IPS-NIHi7 (cell line): Measurements from ENCODE around the gene CLEC2D.
"Not testable (repeated sequence)": the region's sequence is repeated elsewhere in the genome, so short reads cannot be mapped to it uniquely, and the experiment has no call there.

ENCODE experiments used
- DNase-seq: peaks from one replicate; pipeline ENCODE4 v3.0.0; 2012; ENCODE audit warnings: mixed read lengths; ENCODE audit errors: extremely low spot score

The CLEC2D gene

DNA sequence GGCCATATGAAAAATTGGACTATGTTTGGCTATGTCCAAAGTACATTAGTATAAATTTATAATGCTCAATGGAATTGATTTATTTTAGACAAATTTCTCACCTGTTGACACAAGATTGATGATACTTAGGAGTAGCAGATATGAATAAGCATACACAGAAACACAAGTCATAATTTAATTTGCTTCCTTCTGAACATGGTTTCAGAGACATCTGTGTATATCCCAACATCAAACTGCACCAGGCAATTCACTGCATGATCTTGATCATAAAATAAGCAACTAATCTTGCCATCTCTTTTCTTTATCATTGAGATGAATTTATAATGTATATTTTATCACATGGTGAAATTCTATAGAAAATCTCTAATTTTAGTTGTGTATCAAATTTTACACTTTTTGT, 59.6 kb downstream of the CLEC2D start:
- DNase-seq, result no peak

DNA sequence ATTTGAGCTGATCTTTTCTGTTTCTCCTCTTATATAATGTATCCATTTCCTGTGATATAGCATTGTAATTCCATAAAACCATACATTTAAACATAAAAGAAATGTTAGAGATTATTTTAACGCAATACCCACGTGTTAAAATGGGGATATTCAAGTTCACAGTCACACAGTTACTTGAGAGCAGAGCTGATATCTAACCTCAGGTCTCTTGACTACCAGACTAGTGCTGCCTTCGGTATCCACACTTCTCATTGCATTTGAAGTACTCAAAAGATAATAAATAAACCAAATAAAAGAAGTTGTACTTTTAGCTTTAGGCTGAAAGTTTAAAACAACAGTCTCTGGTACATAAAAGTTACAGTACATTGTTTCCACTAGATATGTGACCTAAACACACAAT, 60.5 kb downstream of the CLEC2D start:
- DNase-seq, result no peak

DNA sequence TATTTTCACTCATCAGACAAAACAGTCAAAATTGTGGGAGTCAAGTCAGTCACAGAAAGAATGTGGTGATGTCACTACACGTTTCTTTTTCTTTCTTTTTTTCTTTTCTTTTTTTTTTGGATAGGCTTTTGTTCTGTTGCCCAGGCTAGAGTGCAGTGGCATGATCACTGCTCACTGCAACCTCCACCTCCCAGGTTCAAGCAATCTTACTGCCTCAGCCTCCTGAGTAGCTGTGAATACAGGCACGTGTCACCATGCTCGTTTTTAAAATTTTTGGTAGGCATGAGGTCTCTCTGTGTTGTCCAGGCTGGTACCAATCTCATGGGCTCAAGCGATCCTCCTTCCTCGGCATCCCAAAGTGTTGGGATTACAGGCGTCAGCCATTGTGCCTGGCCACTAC, 61.1 kb downstream of the CLEC2D start:
- DNase-seq, result no peak

DNA sequence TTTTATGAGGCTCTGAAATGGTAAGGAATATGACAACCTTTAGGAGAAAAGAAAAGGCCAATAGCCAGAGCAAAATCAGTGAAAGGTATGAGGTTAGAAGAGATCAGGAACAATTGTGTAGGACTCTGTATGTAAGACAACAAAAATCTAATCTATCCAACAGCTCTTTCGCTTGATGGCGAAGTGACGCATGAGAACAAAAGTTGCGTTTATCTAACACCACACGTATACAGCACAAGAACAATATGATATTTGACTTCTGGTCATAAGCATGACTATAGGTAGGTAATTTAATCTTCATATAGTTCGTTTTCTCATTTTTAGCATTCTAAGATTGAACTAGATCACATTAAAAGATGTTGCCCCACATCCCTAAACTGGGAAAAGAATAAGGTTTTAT, 61.9 kb downstream of the CLEC2D start:
- no peak for DNase-seq

DNA sequence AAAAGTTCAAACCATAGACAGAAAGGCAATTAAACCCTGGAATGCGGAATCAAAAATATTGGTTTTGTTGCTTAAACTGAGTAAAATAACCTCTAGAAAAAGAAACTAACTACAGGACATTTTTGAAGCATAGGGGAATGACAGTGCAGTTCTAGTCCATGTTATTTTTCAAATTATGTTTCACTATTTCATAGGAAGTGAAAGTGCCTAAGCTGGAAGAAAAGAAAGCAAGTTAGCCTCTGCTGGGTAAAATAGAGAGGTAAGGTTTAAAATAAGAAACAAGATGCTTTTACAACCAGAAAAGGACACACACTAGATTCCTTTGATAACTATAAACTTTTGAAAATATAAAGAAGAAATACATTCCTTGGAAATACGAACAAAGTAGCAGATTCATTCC, 62.3 kb downstream of the CLEC2D start:
- DNase-seq, result no peak

DNA sequence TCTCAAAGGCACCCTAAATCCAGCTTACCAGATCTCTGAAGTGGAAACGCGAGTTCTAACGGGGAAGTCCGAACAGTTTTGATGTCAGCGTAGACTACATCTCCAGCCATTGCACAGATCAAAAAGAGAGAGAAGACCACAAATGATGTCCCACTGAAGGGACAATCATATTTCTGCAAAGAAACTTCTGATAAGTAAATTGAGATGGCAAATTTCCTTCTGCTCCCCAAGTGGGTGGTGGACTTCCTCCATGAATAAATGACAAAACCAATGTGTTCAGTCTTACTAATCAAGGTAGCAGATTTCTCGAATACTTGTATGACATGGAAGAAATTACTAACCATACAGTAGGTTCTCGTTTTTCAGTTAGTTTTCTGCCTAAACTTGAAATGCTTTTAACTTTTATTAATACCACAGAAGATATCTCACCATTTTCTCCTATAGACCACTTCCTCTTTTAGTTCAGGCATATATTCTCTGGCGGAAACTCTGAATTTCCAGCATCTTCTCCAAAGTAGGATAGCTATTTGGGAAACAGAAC, 63.5 kb downstream of the CLEC2D start, which contains the start of gene CLECL1:
Gene CLECL1, minus strand, starts transcription at position 177 of the 541 bp plus-strand sequence.
- DNase-seq, result no peak

DNA sequence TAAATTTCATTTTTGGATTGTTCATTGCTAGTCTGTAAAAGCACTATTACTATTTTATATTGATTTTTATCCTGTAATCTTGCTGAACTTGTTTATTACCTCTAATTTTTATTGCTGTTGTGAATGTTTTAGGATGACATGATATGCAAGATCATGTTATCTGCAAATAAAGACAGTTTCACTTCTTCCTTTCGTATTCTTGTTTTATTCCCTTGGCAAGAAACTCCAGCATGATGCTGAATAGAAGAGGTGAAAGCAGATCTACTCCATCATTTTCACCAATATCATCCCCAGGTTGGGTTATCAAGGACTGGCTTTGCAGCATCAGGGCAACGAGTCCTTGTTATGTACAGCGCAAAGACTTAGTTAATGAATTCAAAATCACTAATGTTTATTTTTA, 66.1 kb downstream of the CLEC2D start:
- DNase-seq, result no peak

DNA sequence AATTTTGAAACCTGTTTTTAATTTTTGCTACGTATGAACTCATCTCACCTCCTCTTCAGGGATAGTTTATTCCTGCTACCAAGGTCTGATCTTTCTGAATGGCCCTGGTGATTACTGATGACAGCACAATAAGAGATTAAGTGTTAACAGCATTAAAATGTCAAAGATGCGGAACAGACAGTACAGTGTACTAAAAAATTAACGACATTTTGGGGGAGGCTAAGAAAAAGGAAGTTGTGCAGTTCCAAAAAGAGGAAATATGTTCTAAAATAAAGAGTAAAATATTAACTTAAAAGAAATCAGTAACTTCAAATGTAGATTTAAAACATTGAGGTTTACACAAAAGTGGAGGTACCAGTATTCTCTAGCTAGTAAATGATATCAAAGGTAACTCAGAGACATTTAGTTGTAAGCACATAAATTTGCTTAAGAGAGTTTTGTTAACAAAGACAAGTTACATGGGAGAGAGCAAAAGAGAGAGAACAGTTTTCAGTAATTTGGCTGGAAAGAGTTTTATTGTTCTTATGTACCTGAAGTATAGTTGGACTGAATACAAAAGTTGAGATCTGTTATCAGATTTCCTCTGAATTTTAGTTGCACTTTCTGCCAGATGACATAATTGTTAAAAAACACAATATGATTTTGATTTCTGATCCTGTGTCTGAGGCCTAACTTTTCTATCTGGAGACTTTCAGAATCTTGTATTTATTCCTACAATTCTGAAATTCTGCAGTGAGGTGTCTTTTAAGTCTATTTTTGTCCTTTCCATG, 67.6 kb downstream of the CLEC2D start:
- no peak for DNase-seq

DNA sequence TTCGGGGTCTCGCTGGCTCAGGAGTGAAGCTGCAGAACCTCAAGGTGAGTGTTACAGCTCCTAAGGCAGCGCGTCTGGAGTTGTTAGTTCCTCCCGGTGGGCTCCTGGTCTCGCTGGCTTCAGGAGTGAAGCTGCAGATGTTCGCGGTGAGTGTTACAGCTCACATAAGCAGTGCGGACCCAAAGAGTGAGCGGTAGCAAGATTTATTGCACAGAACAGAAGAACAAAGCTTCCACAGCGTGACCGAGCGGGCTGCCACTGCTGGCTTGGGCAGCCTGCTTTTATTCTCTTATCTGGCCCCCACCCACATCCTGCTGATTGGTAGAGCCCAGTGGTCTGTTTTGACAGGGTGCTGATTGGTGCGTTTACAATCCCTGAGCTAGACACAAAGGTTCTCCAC, 69.4 kb downstream of the CLEC2D start:
- not testable (repeated sequence) for DNase-seq

DNA sequence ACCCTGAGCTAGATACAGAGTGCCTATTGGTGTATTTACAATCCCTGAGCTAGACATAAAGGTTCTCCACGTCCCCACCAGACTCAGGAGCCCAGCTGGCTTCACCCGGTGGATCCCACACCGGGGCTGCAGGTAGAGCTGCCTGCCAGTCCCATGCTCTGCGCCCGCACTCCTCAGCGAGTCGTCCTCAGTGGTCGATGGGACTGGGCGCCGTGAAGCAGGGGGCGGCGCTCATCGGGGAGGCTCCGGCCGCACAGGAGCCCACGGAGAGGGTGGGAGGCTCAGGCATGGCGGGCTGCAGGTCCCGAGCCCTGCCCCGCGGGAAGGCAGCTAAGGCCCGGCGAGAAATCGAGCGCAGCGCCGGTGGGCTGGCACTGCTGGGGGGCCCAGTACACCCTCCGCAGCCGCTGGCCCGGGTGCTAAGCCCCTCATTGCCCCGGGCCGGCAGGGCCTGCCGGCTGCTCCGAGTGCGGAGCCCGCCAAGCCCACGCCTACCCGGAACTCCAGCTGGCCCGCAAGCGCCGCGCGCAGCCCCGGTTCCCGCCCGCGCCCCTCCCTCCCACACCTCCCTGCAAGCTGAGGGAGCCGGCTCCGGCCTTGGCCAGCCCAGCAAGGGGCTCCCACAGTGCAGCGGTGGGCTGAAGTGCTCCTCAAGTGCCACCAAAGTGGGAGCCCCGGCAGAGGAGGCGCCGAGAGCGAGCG, 70.0 kb downstream of the CLEC2D start:
- not testable (repeated sequence) for DNase-seq

DNA sequence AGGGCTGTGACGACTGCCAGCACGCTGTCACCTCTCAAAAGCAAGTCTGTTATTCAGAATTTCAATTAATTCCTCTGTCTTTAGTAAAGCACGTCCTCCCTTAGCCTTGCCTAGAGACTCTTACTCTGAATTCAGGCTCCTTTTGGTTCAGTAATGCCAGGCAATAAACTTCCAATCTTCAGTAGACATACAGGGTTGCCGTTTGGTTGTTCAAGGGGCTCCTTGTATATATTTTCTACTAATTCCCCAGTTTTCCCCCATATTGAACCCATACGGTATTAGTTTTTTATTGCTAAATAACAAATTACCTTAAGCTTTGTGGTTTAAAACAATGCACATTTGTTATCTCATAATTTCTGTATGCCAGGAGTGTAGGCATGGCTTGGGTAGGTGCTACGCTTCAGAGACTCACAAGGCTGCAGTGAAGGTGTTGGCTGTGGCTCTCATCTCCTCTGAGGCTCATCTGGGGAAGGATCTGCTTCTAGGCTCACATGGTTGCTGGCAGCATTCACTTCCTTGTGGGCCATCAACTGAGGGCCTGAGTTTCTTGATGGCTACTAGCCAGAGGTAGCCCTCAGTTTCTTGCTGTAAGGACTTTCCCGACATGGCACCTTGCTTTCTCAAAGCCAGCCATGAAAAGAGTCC, 70.7 kb downstream of the CLEC2D start:
- no peak for DNase-seq

DNA sequence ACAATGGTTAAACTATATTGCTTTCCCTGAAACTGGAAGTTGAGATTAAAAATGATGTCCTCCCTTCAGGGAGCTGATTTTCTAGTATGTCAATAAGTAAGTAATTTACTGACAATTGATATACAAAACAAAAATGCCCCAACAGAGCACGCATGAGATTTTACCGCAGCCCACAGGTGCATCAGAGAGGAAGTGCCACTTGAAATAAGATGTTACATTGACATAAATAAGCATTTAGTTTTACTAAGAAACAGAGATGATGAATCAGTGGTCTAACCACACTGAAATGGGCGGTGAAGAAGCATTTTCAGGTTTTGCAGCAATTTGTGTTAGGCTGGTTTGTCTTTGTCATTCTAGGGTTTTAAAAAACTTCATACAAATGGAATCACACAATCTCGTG, 72.2 kb downstream of the CLEC2D start:
- DNase-seq, result no peak

DNA sequence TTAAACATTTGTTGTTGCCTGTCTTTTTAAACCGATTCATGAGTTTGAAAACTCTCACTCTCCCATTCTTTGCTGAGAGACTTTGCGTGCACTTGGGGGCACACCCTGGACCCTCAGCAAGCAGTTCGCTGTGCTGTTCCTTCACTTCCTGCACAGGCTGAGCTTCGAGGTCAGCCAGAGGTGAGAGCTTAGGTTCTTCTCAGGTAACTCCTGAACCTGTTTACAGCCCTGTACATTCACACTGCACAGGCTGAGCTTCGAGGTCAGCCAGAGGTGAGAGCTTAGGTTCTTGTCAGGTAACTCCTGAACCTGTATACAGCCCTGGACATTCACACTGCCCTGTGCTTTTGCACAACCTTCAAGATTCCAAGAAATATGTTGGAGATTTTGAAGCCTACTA, 73.1 kb downstream of the CLEC2D start:
- no peak for DNase-seq

DNA sequence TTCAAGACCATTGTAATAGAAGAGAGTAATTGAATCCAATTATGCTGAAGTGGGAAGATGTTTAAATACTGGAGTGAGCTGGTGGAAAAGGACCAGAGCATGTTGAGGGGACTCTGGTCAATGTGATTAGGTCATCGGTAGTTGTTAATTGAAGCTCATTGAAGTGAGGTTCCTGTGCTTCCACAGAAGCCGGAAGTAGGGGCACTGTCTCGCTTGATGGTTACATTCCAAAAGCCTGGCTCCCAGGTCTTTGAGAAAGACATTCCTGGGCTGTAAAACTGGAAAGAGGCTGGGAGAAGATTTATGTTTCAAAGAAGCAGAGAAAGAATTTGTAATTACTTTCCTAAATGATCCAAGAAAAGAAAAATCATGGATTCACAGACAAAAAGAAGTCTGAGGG, 75.7 kb downstream of the CLEC2D start:
- DNase-seq, result no peak
